H9 (cell line): ENCODE measurements around the gene RNF32. TPM values are rescaled to one million over a fixed set of nuclear protein-coding genes. Genes with fewer than 3 reads are reported as not detected.

Experiments used
- DNase-seq: peaks from one replicate; pipeline ENCODE4 v3.0.0-alpha.2; 2017
- H2AFZ ChIP-seq: one replicate; pipeline ENCODE4 v1.6.1; 2013; ENCODE audit warnings: mild to moderate bottlenecking, low read length, control low read depth, moderate library complexity
- H2AK5ac ChIP-seq: 2 replicates; pipeline ENCODE4 v1.6.1; 2013; ENCODE audit warnings: low read length, control low read depth, mixed read lengths; ENCODE audit not compliant: insufficient read length
- H2BK120ac ChIP-seq: one replicate; pipeline ENCODE4 v1.6.1; 2013; ENCODE audit warnings: low read depth, mild to moderate bottlenecking, low read length, control low read depth, inconsistent platforms; ENCODE audit not compliant: poor library complexity, severe bottlenecking
- H2BK12ac ChIP-seq: 2 replicates; pipeline ENCODE4 v1.6.1; 2013; ENCODE audit warnings: low read length, control low read depth, mixed read lengths, low read depth; ENCODE audit not compliant: insufficient read length
- H2BK15ac ChIP-seq: 2 replicates; pipeline ENCODE4 v1.6.1; 2013; ENCODE audit warnings: low read depth, low read length, control low read depth
- H2BK20ac ChIP-seq: one replicate; pipeline ENCODE4 v1.6.1; 2013; ENCODE audit warnings: low read depth, mild to moderate bottlenecking, low read length, control low read depth, inconsistent platforms; ENCODE audit not compliant: poor library complexity, severe bottlenecking
- H2BK5ac ChIP-seq: 2 replicates; pipeline ENCODE4 v1.6.1; 2013; ENCODE audit warnings: low read length, control low read depth, mixed read lengths; ENCODE audit not compliant: insufficient read length
- H3K14ac ChIP-seq: 2 replicates; pipeline ENCODE4 v1.6.1; 2013; ENCODE audit warnings: low read length, control low read depth; ENCODE audit not compliant: insufficient read depth
- H3K18ac ChIP-seq: 2 replicates; pipeline ENCODE4 v1.6.1; 2013; ENCODE audit warnings: low read depth, mild to moderate bottlenecking, mixed read lengths, low read length, control low read depth; ENCODE audit not compliant: insufficient read length
- H3K23ac ChIP-seq: 2 replicates; pipeline ENCODE4 v1.6.1; 2013; ENCODE audit warnings: low read length, control low read depth, mixed read lengths, low read depth; ENCODE audit not compliant: insufficient read length
- H3K23me2 ChIP-seq: 2 replicates; pipeline ENCODE4 v1.6.1; 2013; ENCODE audit warnings: low read depth, mild to moderate bottlenecking, mixed read lengths, low read length, control low read depth; ENCODE audit not compliant: insufficient read length, poor library complexity, severe bottlenecking
- H3K27ac ChIP-seq: 2 replicates; pipeline ENCODE4 v1.5.1; 2013; ENCODE audit warnings: low read length, control low read depth, mixed read lengths, low read depth; ENCODE audit not compliant: insufficient read length
- H3K27me3 ChIP-seq: 2 replicates; pipeline ENCODE4 v1.6.1; 2013; ENCODE audit warnings: low read length, control low read depth, inconsistent platforms; ENCODE audit not compliant: insufficient read depth
- H3K4ac ChIP-seq: 2 replicates; pipeline ENCODE4 v1.6.1; 2013; ENCODE audit warnings: low read depth, mild to moderate bottlenecking, control low read depth, inconsistent platforms, low read length, moderate library complexity
- H3K4me1 ChIP-seq: 2 replicates; pipeline ENCODE4 v1.6.1; 2013; ENCODE audit warnings: low read length, control low read depth, inconsistent platforms; ENCODE audit not compliant: insufficient read depth
- H3K4me2 ChIP-seq: 2 replicates; pipeline ENCODE4 v1.6.1; 2013; ENCODE audit warnings: low read length, control low read depth, mixed read lengths; ENCODE audit not compliant: insufficient read length, insufficient read depth
- H3K56ac ChIP-seq: 2 replicates; pipeline ENCODE4 v1.6.1; 2013; ENCODE audit warnings: low read depth, mild to moderate bottlenecking, mixed read lengths, low read length, control low read depth; ENCODE audit not compliant: insufficient read length
- H3K79me1 ChIP-seq: 2 replicates; pipeline ENCODE4 v1.6.1; 2013; ENCODE audit warnings: low read depth, mild to moderate bottlenecking, moderate library complexity, low read length, control low read depth, inconsistent platforms; ENCODE audit not compliant: insufficient read depth, poor library complexity, severe bottlenecking
- H3K79me2 ChIP-seq: 2 replicates; pipeline ENCODE4 v1.6.1; 2013; ENCODE audit warnings: low read length, control low read depth, inconsistent platforms; ENCODE audit not compliant: insufficient read depth
- H3K9ac ChIP-seq: 2 replicates; pipeline ENCODE4 v1.6.1; 2013; ENCODE audit warnings: low read length, control low read depth, mixed read lengths; ENCODE audit not compliant: insufficient read length; ENCODE audit errors: extremely low read depth
- H3K9me3 ChIP-seq: one replicate; pipeline ENCODE4 v1.6.1; 2013; ENCODE audit warnings: low read depth, low read length, inconsistent platforms; ENCODE audit not compliant: control insufficient read depth
- H3T11ph ChIP-seq: one replicate; pipeline ENCODE4 v1.6.1; 2013; ENCODE audit warnings: mild to moderate bottlenecking, low read length, control low read depth, inconsistent platforms
- H4K20me1 ChIP-seq: one replicate; pipeline ENCODE4 v1.6.1; 2013; ENCODE audit not compliant: control insufficient read depth, insufficient read length, insufficient read depth
- H4K5ac ChIP-seq: 2 replicates; pipeline ENCODE4 v1.6.1; 2013; ENCODE audit warnings: low read depth, mild to moderate bottlenecking, mixed read lengths, low read length, control low read depth; ENCODE audit not compliant: insufficient read length
- H4K8ac ChIP-seq: replicated peaks from 2 replicates; pipeline ENCODE4 v1.6.1; 2013; ENCODE audit warnings: low read length, control low read depth, mixed read lengths, low read depth; ENCODE audit not compliant: insufficient read length
- H4K91ac ChIP-seq: 2 replicates; pipeline ENCODE4 v1.6.1; 2013; ENCODE audit warnings: low read depth, mild to moderate bottlenecking, moderate library complexity, mixed read lengths, low read length, control low read depth; ENCODE audit not compliant: insufficient read length
- H3K27ac Mint-ChIP-seq, 3 experiments: 2 replicates in 2 of 3; 3 replicates in 1 of 3; pipeline ENCODE4 v1.8.0; 2020 to 2021; ENCODE audit warnings: mixed read lengths in 3 of 3, mild to moderate bottlenecking in 1 of 3, moderate library complexity in 1 of 3
- H3K27me3 Mint-ChIP-seq: 2 replicates; pipeline ENCODE4 v1.8.0; 2021; ENCODE audit warnings: low read depth, mild to moderate bottlenecking, moderate library complexity, mixed read lengths
- H3K36me3 Mint-ChIP-seq, 3 experiments: 2 replicates in 2 of 3; 3 replicates in 1 of 3; pipeline ENCODE4 v1.8.0; 2020 to 2021; ENCODE audit warnings: low read depth in 3 of 3, mixed read lengths in 3 of 3; ENCODE audit not compliant: insufficient read depth in 1 of 3
- H3K4me1 Mint-ChIP-seq, 2 experiments: 2 replicates each; pipeline ENCODE4 v1.8.0; 2020; ENCODE audit warnings: mixed read lengths in 2 of 2
- H3K4me3 Mint-ChIP-seq, 2 experiments: 2 replicates in 1 of 2; 3 replicates in 1 of 2; pipeline ENCODE4 v1.8.0; 2020 to 2021; ENCODE audit warnings: mild to moderate bottlenecking in 2 of 2, mixed read lengths in 2 of 2, moderate library complexity in 1 of 2
- H3K9me3 Mint-ChIP-seq, 2 experiments: 2 replicates in 1 of 2; 3 replicates in 1 of 2; pipeline ENCODE4 v1.8.0; 2020; ENCODE audit warnings: mild to moderate bottlenecking in 2 of 2, mixed read lengths in 2 of 2, moderate library complexity in 1 of 2
- CTCF ChIP-seq: fragments of 200-600 bp; sonication (generic); conservative IDR thresholded peaks from 3 replicates; pipeline ENCODE4 v1.8.0; 2021; ENCODE audit warnings: antibody characterized with exemption, mild to moderate bottlenecking
- WGBS: extraction: QIAGEN DNeasy Blood & Tissue Kit; methylation state at CpG from one replicate; pipeline ENCODE4 v1.1.7; 2013; ENCODE audit warnings: missing lambda C conversion rate, low lambda C conversion rate, mixed read lengths; ENCODE audit not compliant: insufficient read length; ENCODE audit errors: extremely low coverage; 5-methylcytosine and 5-hydroxymethylcytosine counted together
- total RNA-seq: library from RNA; stranded (reverse); gene quantifications from 2 replicates; pipeline ENCODE4 v1.2.1, GENCODE V29; 2021

The RNF32 gene
- total RNA-seq, 1 experiment from 2014 or later = 0.90 TPM

GRCh38 chr7:156661637-156662036 lies 21.1 kb downstream of the RNF32 start:
- WGBS = no CpG with 5 or more reads among the region's 5 CpGs
- no peak overlapping the region for H4K8ac ChIP-seq
- no peak overlapping the region for H3K23ac ChIP-seq
- H2BK15ac ChIP-seq = no peak overlapping the region
- no peak overlapping the region for H4K91ac ChIP-seq
- no peak for TF ChIP-seq CTCF
- Mint-ChIP-seq H3K36me3 (no peaks in the 10 kb centered on the region), H3K27me3 (no peaks in the 10 kb centered on the region), H3K9me3 (no peaks in the 10 kb centered on the region), H3K4me3 (no peak overlapping the region), H3K27ac (no peak overlapping the region), H3K4me1 (peaks cover 29 to 31% of the 10 kb centered on the region in 2 experiments)
- no peak overlapping the region for H3K27ac ChIP-seq
- no peak overlapping the region for H2BK20ac ChIP-seq
- H2BK12ac ChIP-seq = no peak overlapping the region
- H3K4me2 ChIP-seq = no peak overlapping the region
- no peak overlapping the region for H2BK120ac ChIP-seq
- no peaks in the 10 kb centered on the region for H3K79me2 ChIP-seq
- H2BK5ac ChIP-seq = no peak overlapping the region
- H3K18ac ChIP-seq = no peak overlapping the region
- H3K9ac ChIP-seq = no peak overlapping the region
- no peaks in the 10 kb centered on the region for H3K79me1 ChIP-seq
- no peak overlapping the region for H4K5ac ChIP-seq
- H3K4ac ChIP-seq = no peak overlapping the region
- no peak overlapping the region for H3K56ac ChIP-seq
- no peak overlapping the region for H2AK5ac ChIP-seq
- DNase-seq = no peak
- peaks cover 9% of the 10 kb centered on the region; the same call in 1 of the 2 replicates for H3K4me1 ChIP-seq
- H3K9me3 ChIP-seq = no peaks in the 10 kb centered on the region
- H3T11ph ChIP-seq = no peak overlapping the region
- H3K14ac ChIP-seq = no peak overlapping the region
- no peaks in the 10 kb centered on the region for H4K20me1 ChIP-seq
- H3K23me2 ChIP-seq = no peaks in the 10 kb centered on the region
- H3K27me3 ChIP-seq = no peaks in the 10 kb centered on the region
- H2AFZ ChIP-seq = no peak overlapping the region
